Stimulated activated CD8-positive, alpha-beta memory T cell treated with anti-CD3 and anti-CD28 coated beads, Interleukin-7, amount 100 ng/mL, for 1 hour (primary cell): ENCODE data around the gene MPP1.

Source experiments
- DNase-seq, 2 donors: peaks; one replicate each; pipeline ENCODE4 v3.0.0-alpha.2; 2020; ENCODE audit warnings: low read depth in 2 of 2

The MPP1 gene

GRCh38 chrX:154775419-154776349 is 29.6 kb downstream of the MPP1 start:
- no peak for DNase-seq

GRCh38 chrX:154774622-154775021 is 30.7 kb downstream of the MPP1 start:
- no peak for DNase-seq

- DNase-seq, result peak; percentile 80 to 83
Observed at GRCh38 chrX:154762537-154763296, 42.6 kb downstream of the MPP1 start, which contains the start of gene DKC1. DKC1 (plus strand) TSS chrX:154762864; CDS start chrX:154762966, 102 bp downstream.

GRCh38 chrX:154761977-154762536 is 43.2 kb downstream of the MPP1 start:
- DNase-seq, result no peak

GRCh38 chrX:154758696-154759095 is 46.6 kb downstream of the MPP1 start:
- no peak for DNase-seq

- DNase-seq, result no peak
Observed at GRCh38 chrX:154751669-154752271, 53.5 kb downstream of the MPP1 start.

- DNase-seq, result no peak
Observed at GRCh38 chrX:154751203-154751668, 54.0 kb downstream of the MPP1 start.

- no peak for DNase-seq
Observed at GRCh38 chrX:154750301-154751202, 54.7 kb downstream of the MPP1 start, which contains the start of gene GAB3. GAB3 (minus strand) TSS chrX:154751077; CDS start chrX:154751025, 52 bp downstream.

GRCh38 chrX:154749856-154750255 is 55.4 kb downstream of the MPP1 start:
- no peak for DNase-seq

- no peak for DNase-seq
Observed at GRCh38 chrX:154748712-154749339, 56.5 kb downstream of the MPP1 start.

- DNase-seq, result no peak
Observed at GRCh38 chrX:154742613-154743012, 62.7 kb downstream of the MPP1 start.

GRCh38 chrX:154739952-154740465 is 65.3 kb downstream of the MPP1 start:
- no peak for DNase-seq

- no peak for DNase-seq
Observed at GRCh38 chrX:154738011-154738738, 67.1 kb downstream of the MPP1 start.

GRCh38 chrX:154737136-154737535 is 68.1 kb downstream of the MPP1 start:
- DNase-seq, result no peak

- no peak for DNase-seq
Observed at GRCh38 chrX:154735695-154736393, 69.4 kb downstream of the MPP1 start.

GRCh38 chrX:154734061-154734781 is 71.1 kb downstream of the MPP1 start:
- peak in 1 of 2 donors; percentile 13 for DNase-seq

GRCh38 chrX:154733066-154733425 is 72.2 kb downstream of the MPP1 start:
- no peak for DNase-seq
